GM19467 (cell line): ENCODE results near the gene CBLB.
A peak's percentile ranks its signal among the peaks of the same experiment; 100 is the strongest.
"Not testable (repeated sequence)": the region's sequence is repeated elsewhere in the genome, so short reads cannot be mapped to it uniquely, and the experiment has no call there.

Experiments used
- ATAC-seq: cut with Tn5 transposase; IDR thresholded peaks from one replicate; pipeline ENCODE4 v1.9.1; 2021; ENCODE audit warnings: mild to moderate bottlenecking, moderate library complexity; ENCODE audit not compliant: unreplicated experiment

Gene CBLB

DNA sequence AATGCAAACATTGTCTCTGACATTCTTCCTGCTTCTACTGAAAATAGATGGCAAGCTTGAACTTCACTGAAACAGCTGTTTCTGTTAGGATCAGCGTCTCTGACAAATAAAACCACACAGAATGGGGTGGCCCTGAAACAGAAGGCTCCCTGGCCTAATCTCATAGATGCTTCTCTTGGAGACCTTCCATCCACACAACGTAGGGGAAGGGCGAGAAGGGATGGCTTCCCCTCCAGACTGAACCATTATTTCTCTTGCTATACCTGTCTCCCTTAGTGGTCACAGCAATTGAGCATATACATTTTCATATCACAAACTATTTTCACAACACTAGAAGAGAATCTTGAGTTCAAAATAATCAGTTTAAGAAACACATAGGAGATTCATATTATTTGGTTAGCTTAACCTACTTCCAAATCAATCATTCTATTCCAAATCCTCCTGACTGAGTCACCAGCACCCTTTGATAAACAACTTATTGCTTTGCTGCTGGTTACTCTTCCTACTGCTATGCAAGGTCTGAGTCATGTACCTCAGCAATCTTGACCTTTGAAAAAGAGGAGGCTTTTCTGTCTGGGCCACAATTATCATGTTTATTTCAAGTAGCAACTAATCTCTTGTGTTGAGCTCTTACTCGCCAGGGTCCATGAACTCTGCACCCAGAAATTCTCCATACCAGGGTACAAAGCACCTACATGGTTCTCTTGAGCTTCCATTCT lies 45.5 kb downstream of the CBLB start:
- ATAC-seq: no peak

DNA sequence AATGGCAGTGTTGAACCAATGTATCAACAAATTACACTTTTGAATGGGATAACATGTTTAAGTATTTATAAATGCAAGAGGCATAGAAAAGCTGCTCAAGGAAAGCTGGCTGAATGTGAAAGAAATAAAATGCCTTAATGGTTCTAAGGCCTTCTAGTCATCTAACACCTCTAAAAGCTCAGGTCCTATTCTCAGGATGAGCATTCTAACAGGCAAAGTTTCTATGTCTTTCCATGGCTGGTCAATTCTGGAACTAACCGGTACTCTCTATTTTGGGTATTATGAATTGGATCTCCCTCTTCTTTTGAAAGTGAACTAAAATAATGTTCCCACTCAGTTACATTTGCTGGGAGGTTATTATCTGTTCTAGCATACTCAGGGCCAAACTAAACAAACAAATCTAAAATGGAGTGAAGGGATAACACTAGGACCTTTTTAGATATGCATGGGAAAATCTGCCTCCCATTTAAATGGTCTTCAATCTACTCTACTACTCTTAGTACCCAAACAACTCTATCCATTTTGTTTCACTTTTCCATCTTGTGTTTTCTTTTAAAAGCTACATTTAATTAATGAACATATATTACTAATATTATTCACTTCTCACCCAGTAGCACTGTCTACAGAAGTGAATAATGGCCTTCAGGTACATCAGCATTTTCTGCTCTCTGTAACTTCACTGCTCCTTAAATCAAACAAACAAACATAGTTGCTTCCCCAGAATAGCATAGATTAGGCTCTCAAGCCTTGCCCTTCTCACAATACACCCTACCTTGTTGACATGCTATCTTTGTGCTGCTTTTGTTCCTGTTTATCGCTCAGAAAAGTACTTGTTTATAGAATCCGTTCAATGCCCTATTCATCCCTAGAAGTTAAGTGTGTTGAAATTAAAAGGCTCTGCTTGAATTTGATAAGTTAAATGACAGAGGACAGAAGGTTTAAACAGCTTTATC lies 46.4 kb downstream of the CBLB start:
- ATAC-seq: no peak

- no peak for ATAC-seq
These were observed 47.4 kb downstream of the CBLB start for GRCh38 chr3:105821433-105821832.

DNA sequence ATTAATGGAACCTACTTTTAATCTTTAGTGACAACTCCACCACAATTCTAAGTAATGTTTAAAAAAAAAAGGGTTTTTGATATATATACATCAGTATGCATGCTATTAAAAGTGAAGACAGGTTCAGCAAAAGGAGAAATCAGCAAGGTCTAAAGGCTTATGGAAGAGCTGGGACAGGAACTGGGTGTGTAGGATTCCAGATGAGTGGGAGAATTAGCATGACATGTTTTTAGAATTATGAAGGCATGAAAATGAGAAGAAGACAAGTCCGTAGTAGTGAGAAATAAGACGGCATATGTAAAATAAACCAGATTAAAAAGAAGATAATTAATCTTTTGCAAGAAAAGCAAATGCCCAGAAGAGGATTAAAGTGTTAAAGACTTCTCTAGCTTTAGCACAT lies 52.0 kb downstream of the CBLB start:
- no peak for ATAC-seq

- ATAC-seq: not testable (repeated sequence)
These were observed 53.5 kb downstream of the CBLB start for GRCh38 chr3:105815331-105815730.

DNA sequence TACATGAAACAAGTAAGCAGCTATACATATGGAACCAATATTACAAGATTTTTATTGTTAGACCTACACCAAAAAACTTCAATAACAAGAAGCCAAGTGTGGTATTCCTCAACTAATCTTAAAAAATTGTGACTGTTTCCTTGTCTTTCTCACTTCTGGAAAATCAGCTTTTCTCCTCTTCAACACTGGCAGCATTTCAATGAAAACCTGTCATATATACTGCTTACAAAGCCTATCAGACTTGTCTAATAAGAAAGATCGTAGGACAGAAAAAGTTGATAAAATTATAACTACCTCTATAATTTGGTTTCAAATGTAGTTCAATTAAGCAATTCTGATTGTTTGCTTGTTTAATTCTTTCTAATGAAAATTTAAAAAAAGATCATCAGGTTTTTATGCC lies 55.1 kb downstream of the CBLB start:
- no peak for ATAC-seq

DNA sequence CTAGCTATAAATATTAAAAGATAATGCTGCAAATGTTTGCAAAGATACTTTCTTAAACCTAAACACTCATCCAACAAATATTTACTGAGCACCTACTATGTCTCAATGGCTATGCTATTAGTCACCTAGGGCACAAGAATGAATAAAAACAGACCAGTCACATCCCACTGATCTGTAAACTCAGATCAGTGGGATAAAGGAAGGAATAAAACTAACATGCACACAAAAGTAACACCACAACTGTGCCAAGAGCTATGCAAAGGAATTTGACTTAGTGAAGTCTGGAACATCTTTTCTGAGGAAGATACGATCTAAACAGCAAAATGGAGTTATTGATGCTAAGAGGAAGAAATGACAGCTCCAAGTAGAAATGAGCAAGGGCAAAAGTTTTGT lies 56.6 kb downstream of the CBLB start:
- ATAC-seq: no peak

- ATAC-seq: no peak
These were observed 57.2 kb downstream of the CBLB start for GRCh38 chr3:105811518-105812193.

DNA sequence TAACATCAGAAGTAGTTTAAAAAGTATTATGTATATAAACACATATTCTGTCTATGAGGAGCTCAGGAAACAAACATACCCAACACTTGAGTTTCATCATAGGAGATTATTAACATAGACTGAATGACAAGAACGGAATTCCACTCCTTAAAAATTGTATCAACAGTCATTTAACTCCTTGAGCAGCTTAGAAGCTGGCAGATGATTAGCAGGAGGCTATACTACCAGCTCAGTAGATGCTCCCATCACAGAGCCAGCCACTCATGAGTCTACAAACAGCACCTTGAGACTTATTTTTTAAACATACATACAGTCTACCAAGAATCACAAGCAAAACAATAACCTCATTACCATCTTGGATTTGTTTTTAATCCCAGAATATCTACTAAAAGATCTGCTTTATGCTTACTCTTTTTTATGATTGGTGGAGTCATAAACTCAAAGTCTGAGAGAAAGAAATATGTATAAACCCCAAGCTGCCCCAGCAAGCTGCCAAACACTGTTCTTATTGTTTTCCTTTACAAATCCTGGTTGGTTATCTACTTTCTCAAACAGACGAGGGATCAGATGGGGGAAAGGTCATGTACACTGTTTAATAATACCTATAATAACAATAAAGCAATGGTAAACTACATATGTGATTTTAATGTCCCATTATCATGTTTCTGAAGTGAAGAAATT lies 59.5 kb downstream of the CBLB start:
- no peak for ATAC-seq

DNA sequence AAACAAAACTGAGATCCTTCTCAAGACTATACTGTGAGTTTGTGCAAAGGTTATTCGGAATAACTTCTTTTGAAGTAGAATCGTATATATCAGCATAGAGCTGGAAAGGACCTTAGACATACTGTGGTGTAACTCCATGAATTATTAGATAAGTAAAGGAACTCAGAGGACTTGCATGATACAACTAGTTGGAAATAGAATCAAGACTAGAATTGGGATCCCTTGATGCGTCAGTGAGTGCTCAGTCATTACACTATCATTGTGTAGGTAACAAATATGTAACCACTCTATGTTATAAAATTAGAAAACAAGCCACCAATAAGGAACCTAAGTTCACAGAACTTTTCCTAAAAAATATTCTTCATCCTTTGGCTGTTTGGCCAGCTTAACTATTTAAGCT lies 61.1 kb downstream of the CBLB start:
- ATAC-seq: no peak

DNA sequence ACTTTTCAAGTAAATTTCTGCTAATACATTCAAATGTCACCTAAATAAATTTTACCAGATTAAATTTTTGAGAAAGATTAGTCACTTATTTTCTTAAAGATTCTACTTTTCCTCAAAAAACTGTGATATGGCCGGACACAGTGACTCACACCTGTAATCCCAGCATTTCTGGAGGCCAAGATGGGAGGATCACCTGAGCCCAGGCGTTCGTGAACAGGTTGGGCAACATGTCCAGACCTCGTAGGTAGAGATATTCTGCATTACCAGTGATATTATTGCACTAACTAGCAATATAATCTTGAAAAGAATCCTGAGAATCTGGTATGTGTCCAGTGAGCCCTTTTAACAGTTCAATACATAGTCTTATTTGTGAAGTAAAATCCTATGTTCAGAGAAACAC lies 61.7 kb downstream of the CBLB start:
- no peak for ATAC-seq

DNA sequence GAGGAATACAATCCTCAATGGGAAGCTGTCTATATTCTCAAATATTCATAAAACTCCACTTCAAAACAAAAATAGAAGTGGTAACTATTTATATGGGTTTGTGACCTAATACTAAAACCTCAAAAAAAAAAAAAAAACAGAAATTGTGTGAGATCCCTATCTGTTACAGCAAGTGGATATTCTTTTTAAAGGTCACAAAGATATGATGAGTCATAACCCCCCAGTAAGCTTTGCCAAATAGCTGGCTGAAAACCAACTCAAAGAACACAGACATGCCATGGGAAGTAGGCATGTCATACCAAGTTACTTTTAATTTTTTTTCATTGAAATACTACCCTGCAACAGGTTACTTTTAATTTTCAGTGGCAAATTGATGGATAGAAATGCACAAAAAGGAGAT lies 62.5 kb downstream of the CBLB start:
- ATAC-seq: no peak

GRCh38 chr3:105805404-105805803 lies 63.4 kb downstream of the CBLB start:
- ATAC-seq: no peak

DNA sequence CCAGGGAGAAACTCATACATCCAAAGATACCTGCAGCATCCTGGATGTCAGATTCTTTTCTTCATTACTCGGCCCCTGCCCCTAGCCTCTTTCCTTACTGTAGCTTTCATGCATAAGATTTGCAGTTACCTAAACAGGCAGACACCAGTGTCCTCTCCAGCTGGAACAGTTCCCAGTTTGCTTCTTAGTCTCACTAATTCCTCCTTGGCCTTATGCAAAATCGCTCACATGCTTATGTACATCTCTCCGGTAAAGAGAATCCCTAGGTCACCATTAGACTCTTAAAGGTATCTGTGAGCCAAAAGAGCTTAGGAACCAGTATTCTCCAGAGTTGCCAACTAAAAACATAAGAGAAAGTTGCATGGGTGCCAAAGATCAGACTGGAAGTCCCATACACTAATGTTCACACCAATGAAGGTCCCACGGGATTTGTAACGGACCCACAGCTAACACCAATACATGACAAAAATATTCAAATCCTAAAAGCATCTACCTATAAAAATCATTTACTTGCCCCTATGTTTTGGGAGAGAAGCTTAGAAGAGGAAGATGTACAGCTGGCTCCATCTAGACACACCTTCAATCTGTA lies 66.6 kb downstream of the CBLB start:
- ATAC-seq: no peak

- ATAC-seq: no peak
These were observed 67.4 kb downstream of the CBLB start for GRCh38 chr3:105801397-105801796.

DNA sequence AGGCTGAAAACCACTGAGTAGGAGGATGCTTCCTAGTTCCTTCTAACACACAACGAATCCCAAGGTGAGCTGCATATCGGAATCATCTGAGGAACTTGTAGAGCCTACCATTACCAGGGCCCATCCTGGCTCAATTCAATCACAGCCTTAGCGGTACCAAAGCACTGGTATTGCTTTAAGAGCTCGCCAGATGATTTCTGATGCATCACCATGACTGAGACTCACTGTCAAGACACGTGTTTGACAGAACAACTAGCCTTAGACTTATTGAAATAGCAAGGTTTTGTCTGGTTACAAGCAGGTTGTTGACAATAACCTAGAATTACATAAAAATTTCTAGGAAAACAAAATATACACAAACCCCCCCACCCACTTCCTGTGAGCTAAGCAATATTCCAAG lies 68.5 kb downstream of the CBLB start:
- ATAC-seq: no peak

GRCh38 chr3:105799286-105799685 lies 69.5 kb downstream of the CBLB start:
- ATAC-seq: no peak

- peak; percentile 77 for ATAC-seq
These were observed 70.4 kb downstream of the CBLB start for GRCh38 chr3:105798381-105798934.

- ATAC-seq: no peak
These were observed 75.8 kb downstream of the CBLB start for GRCh38 chr3:105793040-105793439.
